A673 (cell line): Measurements from ENCODE around the gene XYLT1. TPM values are rescaled to one million over a fixed set of nuclear protein-coding genes. Genes with fewer than 3 reads are reported as not detected.

Experiments
- BruUV-seq: library from RNA; stranded (reverse); fragments of 400-500 nt; replicated peaks from 2 replicates; lab custom pipeline; 2021; lab: Mats Ljungman, UMichigan
- CTCF ChIA-PET: fragments of 300-600 bp; sonication (Branson Sonifier 250); formaldehyde crosslinking; loops from one replicate; lab custom pipeline; 2022; ENCODE audit warnings: antibody characterized with exemption; lab: Charles Lee
- POLR2A ChIA-PET: fragments of 300-600 bp; sonication (Branson Sonifier 250); formaldehyde crosslinking; loops from one replicate; lab custom pipeline; 2022; ENCODE audit warnings: antibody characterized with exemption; ENCODE audit not compliant: low non-redundant PET; lab: Charles Lee
- DNase-seq: peaks from one replicate; pipeline ENCODE4 v3.0.0-alpha.2; 2015; ENCODE audit warnings: low spot score
- H3K27ac ChIP-seq: fragments of 200-600 bp; sonication (generic); 2 replicates; pipeline ENCODE4 v1.5.1; 2016; ENCODE audit warnings: mixed run types, low read depth, mild to moderate bottlenecking, mixed read lengths, antibody characterized with exemption, low read length; ENCODE audit not compliant: poor library complexity, severe bottlenecking
- H3K27me3 ChIP-seq: fragments of 200-600 bp; sonication (generic); replicated peaks from 2 replicates; pipeline ENCODE4 v1.6.1; 2017; ENCODE audit warnings: mixed run types, low read depth, mild to moderate bottlenecking, mixed read lengths, antibody characterized with exemption, low read length; ENCODE audit not compliant: insufficient read depth, poor library complexity
- H3K36me3 ChIP-seq: fragments of 200-600 bp; sonication (generic); 2 replicates; pipeline ENCODE4 v1.6.1; 2016; ENCODE audit warnings: mixed run types, mild to moderate bottlenecking, mixed read lengths, antibody characterized with exemption, low read length; ENCODE audit not compliant: insufficient read depth, poor library complexity, severe bottlenecking
- H3K4me1 ChIP-seq: fragments of 200-600 bp; sonication (generic); 2 replicates; pipeline ENCODE4 v1.6.1; 2017; ENCODE audit warnings: mixed run types, mild to moderate bottlenecking, mixed read lengths, antibody characterized with exemption, low read length; ENCODE audit not compliant: insufficient read depth, poor library complexity, severe bottlenecking
- H3K4me3 ChIP-seq: fragments of 200-600 bp; sonication (generic); 2 replicates; pipeline ENCODE4 v1.5.1; 2016; ENCODE audit warnings: low read depth, mixed run types, mild to moderate bottlenecking, mixed read lengths, low read length; ENCODE audit not compliant: poor library complexity, severe bottlenecking
- H3K9me3 ChIP-seq: fragments of 200-600 bp; sonication (generic); 2 replicates; pipeline ENCODE4 v1.6.1; 2016; ENCODE audit warnings: mixed run types, low read depth, mild to moderate bottlenecking, mixed read lengths, antibody characterized with exemption, low read length; ENCODE audit not compliant: poor library complexity, severe bottlenecking
- EZH2 ChIP-seq: fragments of 200-600 bp; sonication (generic); IDR thresholded peaks from 2 replicates; pipeline ENCODE4 v1.6.1; 2017; ENCODE audit warnings: borderline replicate concordance, low read depth, mild to moderate bottlenecking, mixed read lengths, antibody characterized with exemption, low read length; ENCODE audit not compliant: poor library complexity, severe bottlenecking
- intact Hi-C: fragments of 100-400 bp; cut with micrococcal nuclease; formaldehyde crosslinking; loops from one replicate; pipeline ENCODE4 v1.10.0; 2022; ENCODE audit not compliant: unreplicated experiment
- total RNA-seq: library from RNA; stranded (reverse); gene quantifications from 2 replicates; pipeline ENCODE4 v1.2.3, GENCODE V29; 2021
- TF ChIP-seq, protein P1 (sequence below): fragments of 300-800, 200-600 bp; sonication (generic); conservative IDR thresholded peaks from 2 replicates; pipeline ENCODE4 v1.5.1; 2017; ENCODE audit warnings: low read depth, mild to moderate bottlenecking, antibody characterized with exemption, low read length, moderate library complexity, mixed read lengths

XYLT1 gene
- total RNA-seq, 1 experiment from 2014 or later, result 0.64 TPM

GRCh38 chr16:17144431-17144830, 326.3 kb downstream of the XYLT1 start:
- POLR2A ChIA-PET, result no interaction called here
- no peak for DNase-seq
- no peak overlapping the region for H3K27ac ChIP-seq
- H3K4me3 ChIP-seq, result no peak overlapping the region
- TF ChIP-seq, protein P1, sequence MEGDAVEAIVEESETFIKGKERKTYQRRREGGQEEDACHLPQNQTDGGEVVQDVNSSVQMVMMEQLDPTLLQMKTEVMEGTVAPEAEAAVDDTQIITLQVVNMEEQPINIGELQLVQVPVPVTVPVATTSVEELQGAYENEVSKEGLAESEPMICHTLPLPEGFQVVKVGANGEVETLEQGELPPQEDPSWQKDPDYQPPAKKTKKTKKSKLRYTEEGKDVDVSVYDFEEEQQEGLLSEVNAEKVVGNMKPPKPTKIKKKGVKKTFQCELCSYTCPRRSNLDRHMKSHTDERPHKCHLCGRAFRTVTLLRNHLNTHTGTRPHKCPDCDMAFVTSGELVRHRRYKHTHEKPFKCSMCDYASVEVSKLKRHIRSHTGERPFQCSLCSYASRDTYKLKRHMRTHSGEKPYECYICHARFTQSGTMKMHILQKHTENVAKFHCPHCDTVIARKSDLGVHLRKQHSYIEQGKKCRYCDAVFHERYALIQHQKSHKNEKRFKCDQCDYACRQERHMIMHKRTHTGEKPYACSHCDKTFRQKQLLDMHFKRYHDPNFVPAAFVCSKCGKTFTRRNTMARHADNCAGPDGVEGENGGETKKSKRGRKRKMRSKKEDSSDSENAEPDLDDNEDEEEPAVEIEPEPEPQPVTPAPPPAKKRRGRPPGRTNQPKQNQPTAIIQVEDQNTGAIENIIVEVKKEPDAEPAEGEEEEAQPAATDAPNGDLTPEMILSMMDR, result no peak
- TF ChIP-seq EZH2, result no peak
- intact Hi-C loops, result no loop called here
- no peaks in the 10 kb centered on the region for H3K27me3 ChIP-seq
- CTCF ChIA-PET, result no interaction called here
- H3K36me3 ChIP-seq, result no peaks in the 10 kb centered on the region
- no TSS peak for BruUV-seq
- peaks cover 5% of the 10 kb centered on the region for H3K9me3 ChIP-seq
- no peaks in the 10 kb centered on the region for H3K4me1 ChIP-seq

GRCh38 chr16:17143546-17144419, 327.0 kb downstream of the XYLT1 start:
- H3K4me3 ChIP-seq, result no peak overlapping the region
- H3K9me3 ChIP-seq, result peaks cover 5% of the 10 kb centered on the region
- BruUV-seq, result no TSS peak
- DNase-seq, result no peak
- H3K27me3 ChIP-seq, result no peaks in the 10 kb centered on the region
- ChIA-PET CTCF (no interaction called here), POLR2A (no interaction called here)
- H3K36me3 ChIP-seq, result no peaks in the 10 kb centered on the region
- H3K4me1 ChIP-seq, result no peaks in the 10 kb centered on the region
- no peak overlapping the region for H3K27ac ChIP-seq
- intact Hi-C loops, result no loop called here
- no peak for TF ChIP-seq EZH2
- TF ChIP-seq, protein P1, result no peak

- DNase-seq, result peak; percentile 8
- TF ChIP-seq, protein P1, result no peak
- TF ChIP-seq EZH2, result no peak
- no peak overlapping the region for H3K27ac ChIP-seq
- peaks cover 5% of the 10 kb centered on the region for H3K9me3 ChIP-seq
- H3K4me1 ChIP-seq, result no peaks in the 10 kb centered on the region
- intact Hi-C loops, result no loop called here
- H3K4me3 ChIP-seq, result no peak overlapping the region
- BruUV-seq, result no TSS peak
- ChIA-PET POLR2A (no interaction called here), CTCF (no interaction called here)
- H3K27me3 ChIP-seq, result no peaks in the 10 kb centered on the region
- no peaks in the 10 kb centered on the region for H3K36me3 ChIP-seq
Measured at GRCh38 chr16:17138801-17139200, 332.0 kb downstream of the XYLT1 start.
